ENCODE data around the gene COA6.

- TF ChIP-seq CTCF (IDR thresholded peaks at IDR 0.05 in 2 of 3, conservative IDR thresholded peaks at IDR 0.05 in 1 of 3; ENCODE audit: borderline replicate concordance in 1 of 3, insufficient read depth in 1 of 3, low read depth in 2 of 3, low read length in 2 of 3): no peak
- TF ChIP-seq SIN3A (IDR thresholded peaks at IDR 0.05; ENCODE audit: low read depth): no peak
- TF ChIP-seq ATF3 (IDR thresholded peaks at IDR 0.05): no peak
- no peak for TF ChIP-seq POLR2A (IDR thresholded peaks at IDR 0.05; ENCODE audit: borderline replicate concordance, extremely low read depth, insufficient read depth, insufficient read length)
- TF ChIP-seq EZH2 (IDR thresholded peaks at IDR 0.05): no peak
- no peak for TF ChIP-seq EZH2phosphoT487 (IDR thresholded peaks at IDR 0.05; ENCODE audit: borderline replicate concordance)
- TF ChIP-seq SP1 (IDR thresholded peaks at IDR 0.05; ENCODE audit: low read depth): no peak
- no peak for TF ChIP-seq ZNF274 (IDR thresholded peaks at IDR 0.05; ENCODE audit: low read depth, low read length)
- TF ChIP-seq RAD21 (IDR thresholded peaks at IDR 0.05; ENCODE audit: low read depth): no peak
- no peak for TF ChIP-seq ZBTB33 (IDR thresholded peaks at IDR 0.05; ENCODE audit: extremely low read depth, insufficient replicate concordance, low read length)
- TF ChIP-seq YY1 (IDR thresholded peaks at IDR 0.05; ENCODE audit: extremely low read depth, insufficient replicate concordance, low read depth, low read length): no peak
- TF ChIP-seq JUND (IDR thresholded peaks at IDR 0.05): no peak
Measured at GRCh38 chr1:234362558-234362957, 10.7 kb upstream of the COA6 start.
